ENCODE results near the gene METTL25. TPM values are rescaled to one million over a fixed set of nuclear protein-coding genes. Genes with fewer than 3 reads are reported as not detected.

Gene METTL25
- total and polyA plus RNA-seq, 12 donors = 4.0 to 28.8 (median 18.5) TPM

DNA sequence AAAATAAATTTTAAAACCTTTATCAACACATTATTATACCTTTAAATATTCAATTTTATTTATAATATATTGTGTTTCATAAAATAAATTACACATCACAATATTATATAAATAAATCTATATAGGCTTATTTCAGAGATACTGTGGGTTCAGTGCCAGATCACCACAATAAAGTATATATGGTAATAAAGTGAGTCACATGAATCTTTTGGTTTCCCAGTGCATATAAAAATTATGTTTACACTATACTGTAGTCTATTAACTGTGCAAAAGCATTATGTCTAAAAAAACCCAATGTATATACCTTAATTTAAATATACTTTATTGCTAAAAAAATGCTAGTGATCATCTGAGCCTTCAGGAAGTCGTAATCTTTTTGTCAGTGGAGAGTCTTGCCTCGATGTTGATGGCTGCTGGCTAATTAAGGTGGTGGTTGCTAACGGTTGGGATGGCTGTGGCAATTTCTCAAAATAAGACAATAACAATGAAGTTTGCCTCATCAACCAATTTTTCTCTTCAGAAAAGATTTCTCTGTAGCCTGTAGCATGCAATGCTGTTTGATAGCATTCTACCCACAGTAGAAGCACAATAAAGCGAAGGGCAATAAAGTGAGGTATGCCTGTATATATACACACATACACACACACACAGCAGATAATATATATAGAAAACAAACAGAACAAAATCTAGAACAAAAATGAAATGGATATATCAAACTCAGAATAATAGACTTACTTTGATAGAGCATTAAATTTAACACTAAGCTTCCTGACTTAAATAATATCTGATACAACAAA, 32.6 kb upstream of the METTL25 start:
- intact Hi-C loops (cut with DNase I) = loop anchor here (10.0 kb wide), 1 partner anchor 681 kb away; no protein-coding TSS in a partner anchor
- no peak for TF ChIP-seq CTCF (IDR thresholded peaks at IDR 0.05)
- no peak for TF ChIP-seq POLR2A (IDR thresholded peaks at IDR 0.05)
- H3K9me3 ChIP-seq (replicated peaks in 1 of 3) = no peaks in the 10 kb centered on the region
- H3K27me3 ChIP-seq = no peaks in the 10 kb centered on the region
- WGBS, 4 donors = 68 to 72% (median 70%) methylated on average over 4 of the region's 4 CpGs
- H3K27ac ChIP-seq = no peak overlapping the region
- H3K4me1 ChIP-seq (replicated peaks in 1 of 2) = no peaks in the 10 kb centered on the region
- H3K4me3 ChIP-seq = no peak overlapping the region
- DNase-seq = no peak
- H3K36me3 ChIP-seq (replicated peaks in 1 of 2) = no peaks in the 10 kb centered on the region

DNA sequence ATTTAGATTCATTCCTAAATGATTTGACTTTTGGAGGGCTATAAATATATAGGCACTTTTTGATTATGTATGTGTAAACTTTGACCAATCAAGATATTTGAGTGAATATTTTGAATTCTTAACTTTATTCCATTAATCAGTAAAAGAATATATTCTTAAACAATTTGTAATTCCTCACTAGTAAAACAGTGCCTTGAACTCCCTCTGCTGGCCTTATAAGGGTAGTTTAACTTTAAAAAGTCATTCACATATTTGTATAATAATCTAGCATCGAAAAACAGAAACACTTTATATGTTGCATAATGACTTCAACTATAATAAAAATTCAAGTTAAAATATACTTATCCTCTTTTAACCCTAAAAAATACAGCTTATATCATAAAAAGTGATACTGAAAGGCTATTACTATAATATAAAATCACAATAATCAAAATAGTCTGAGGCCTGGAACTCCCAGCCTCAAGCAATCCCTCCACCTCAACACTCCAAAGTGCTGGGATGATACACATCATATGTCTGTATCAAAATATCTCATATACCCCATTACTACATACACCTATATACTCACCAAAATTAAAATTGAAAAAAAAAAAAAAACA, 31.3 kb upstream of the METTL25 start:
- 10 to 17% (median 12%) methylated on average over 1 of the region's 1 CpG for WGBS, 4 donors

DNA sequence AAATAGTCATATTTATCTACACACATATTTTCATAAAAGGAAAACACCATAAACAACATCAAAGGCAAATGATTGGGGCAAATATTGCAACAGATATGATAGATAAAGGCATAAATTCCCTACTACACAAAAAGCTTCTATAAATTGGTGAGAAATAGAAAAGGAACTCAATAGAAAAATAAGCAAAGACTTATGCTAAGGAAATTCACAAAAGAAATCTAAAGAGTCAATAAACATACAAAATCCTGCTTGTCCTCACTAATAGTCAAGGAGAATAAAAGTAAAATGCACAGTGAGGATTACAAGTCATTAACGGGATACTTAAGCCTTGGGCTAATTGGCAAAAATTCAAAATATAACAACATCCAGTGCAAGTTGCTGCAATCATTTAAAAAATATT, 30.5 kb upstream of the METTL25 start:
- H3K36me3 ChIP-seq (replicated peaks in 1 of 2) = no peaks in the 10 kb centered on the region
- H3K9me3 ChIP-seq (replicated peaks in 1 of 3) = no peaks in the 10 kb centered on the region
- WGBS, 4 donors = 44 to 56% (median 47%) methylated on average over 1 of the region's 1 CpG
- no peak overlapping the region for H3K27ac ChIP-seq
- no peaks in the 10 kb centered on the region for H3K27me3 ChIP-seq
- no peaks in the 10 kb centered on the region for H3K4me1 ChIP-seq (replicated peaks in 1 of 2)
- H3K4me3 ChIP-seq = no peak overlapping the region
- DNase-seq = no peak
- intact Hi-C loops (cut with DNase I) = loop anchor here (10.0 kb wide), 1 partner anchor 683 kb away; no protein-coding TSS in a partner anchor
- TF ChIP-seq POLR2A (IDR thresholded peaks at IDR 0.05) (no peak), CTCF (IDR thresholded peaks at IDR 0.05) (no peak)

More for the DNA sequence above, 31.3 kb upstream of the METTL25 start:
- H3K4me1 ChIP-seq (replicated peaks in 1 of 2) = no peaks in the 10 kb centered on the region
- no peak overlapping the region for H3K4me3 ChIP-seq
- H3K27ac ChIP-seq = no peak overlapping the region
- H3K36me3 ChIP-seq (replicated peaks in 1 of 2) = no peaks in the 10 kb centered on the region
- no peaks in the 10 kb centered on the region for H3K9me3 ChIP-seq (replicated peaks in 1 of 3)
- intact Hi-C loops (cut with DNase I) = loop anchor here (10.0 kb wide), 1 partner anchor 682 kb away; no protein-coding TSS in a partner anchor
- DNase-seq = no peak
- no peaks in the 10 kb centered on the region for H3K27me3 ChIP-seq
- TF ChIP-seq CTCF (IDR thresholded peaks at IDR 0.05) (peak; percentile 28 to 59 (median 38)), POLR2A (IDR thresholded peaks at IDR 0.05) (no peak)

DNA sequence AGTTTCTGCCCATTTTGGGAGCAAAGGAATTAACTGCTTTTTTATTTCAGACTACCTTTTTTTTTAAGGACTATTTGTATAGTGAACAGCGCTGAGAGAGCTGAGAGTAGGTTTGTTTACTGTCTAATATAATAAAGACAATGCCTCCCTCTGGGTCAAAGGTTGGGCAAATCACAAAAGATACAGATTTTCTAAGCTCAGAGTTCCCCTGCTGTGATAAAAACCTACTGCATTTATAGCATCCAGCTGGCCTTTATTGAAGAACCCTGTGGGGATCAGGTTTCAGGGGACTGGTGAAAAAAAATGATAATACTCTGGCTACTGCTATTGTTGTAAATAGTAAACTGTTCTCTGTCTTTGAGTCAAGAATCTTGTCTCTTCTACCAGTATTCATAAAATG, 28.8 kb upstream of the METTL25 start:
- Histone ChIP-seq H3K27me3 (no peaks in the 10 kb centered on the region), H3K36me3 (replicated peaks in 1 of 2) (no peaks in the 10 kb centered on the region), H3K4me1 (replicated peaks in 1 of 2) (no peaks in the 10 kb centered on the region), H3K9me3 (replicated peaks in 1 of 3) (no peaks in the 10 kb centered on the region), H3K4me3 (no peak overlapping the region), H3K27ac (no peak overlapping the region)
- intact Hi-C loops (cut with DNase I) = loop anchor here (10.0 kb wide), 1 partner anchor 685 kb away; no protein-coding TSS in a partner anchor
- no peak for TF ChIP-seq CTCF (IDR thresholded peaks at IDR 0.05)
- TF ChIP-seq POLR2A (IDR thresholded peaks at IDR 0.05) = no peak
- no peak for DNase-seq
- 29 to 50% (median 47%) methylated on average over 1 of the region's 1 CpG for WGBS, 4 donors

Measured in adrenal gland (tissue), 12 donors.